PC-9 (cell line): Measurements from ENCODE around the gene ALG13.

Experiments
- EZH2 ChIP-seq: fragments of 200-600 bp; sonication (generic); IDR thresholded peaks from 2 replicates; pipeline ENCODE4 v1.8.0; 2017; ENCODE audit warnings: antibody characterized with exemption, low read depth
- TF ChIP-seq, protein P1 (sequence below): fragments of 200-600 bp; sonication (generic); conservative IDR thresholded peaks from 2 replicates; pipeline ENCODE4 v1.6.1; 2017; ENCODE audit warnings: mixed run types, antibody characterized with exemption, mild to moderate bottlenecking, moderate library complexity

DNA sequence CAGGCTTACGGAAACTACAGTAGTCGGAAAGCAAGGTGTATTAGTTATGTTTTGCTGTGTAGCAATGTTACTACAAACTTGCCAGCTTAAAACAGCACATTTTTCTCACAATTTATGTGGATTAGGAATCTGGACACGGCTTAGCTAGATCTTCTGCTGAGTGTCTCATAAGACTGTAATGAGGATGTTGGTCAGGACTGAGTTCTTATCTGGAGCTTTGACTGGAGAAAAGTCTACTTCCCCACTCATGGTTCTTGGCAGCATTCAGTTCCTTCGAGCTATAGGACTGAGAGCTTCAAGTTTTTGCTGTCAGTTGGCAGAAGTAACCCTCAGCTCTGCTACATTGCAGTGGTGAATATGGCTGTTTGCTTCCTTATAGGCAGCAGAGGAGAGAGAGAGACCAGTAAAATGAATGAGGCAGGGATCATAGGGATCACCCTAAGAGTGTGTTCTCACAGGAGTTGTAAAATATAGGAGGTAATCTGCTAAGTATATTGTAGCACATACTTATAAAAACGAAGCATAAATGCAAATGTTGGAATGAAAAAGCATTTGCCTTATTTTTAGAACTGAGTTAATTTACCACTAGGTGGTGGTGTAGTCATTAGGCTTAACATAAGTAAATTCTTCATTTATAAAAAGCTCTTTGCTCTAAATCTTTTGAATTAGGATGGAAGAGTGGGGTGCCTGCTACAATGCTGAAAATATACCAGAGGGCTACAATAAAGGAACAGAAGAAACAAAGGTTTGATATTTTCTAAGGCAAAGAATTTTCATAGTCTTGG lies 38.6 kb downstream of the ALG13 start:
- TF ChIP-seq, protein P1, sequence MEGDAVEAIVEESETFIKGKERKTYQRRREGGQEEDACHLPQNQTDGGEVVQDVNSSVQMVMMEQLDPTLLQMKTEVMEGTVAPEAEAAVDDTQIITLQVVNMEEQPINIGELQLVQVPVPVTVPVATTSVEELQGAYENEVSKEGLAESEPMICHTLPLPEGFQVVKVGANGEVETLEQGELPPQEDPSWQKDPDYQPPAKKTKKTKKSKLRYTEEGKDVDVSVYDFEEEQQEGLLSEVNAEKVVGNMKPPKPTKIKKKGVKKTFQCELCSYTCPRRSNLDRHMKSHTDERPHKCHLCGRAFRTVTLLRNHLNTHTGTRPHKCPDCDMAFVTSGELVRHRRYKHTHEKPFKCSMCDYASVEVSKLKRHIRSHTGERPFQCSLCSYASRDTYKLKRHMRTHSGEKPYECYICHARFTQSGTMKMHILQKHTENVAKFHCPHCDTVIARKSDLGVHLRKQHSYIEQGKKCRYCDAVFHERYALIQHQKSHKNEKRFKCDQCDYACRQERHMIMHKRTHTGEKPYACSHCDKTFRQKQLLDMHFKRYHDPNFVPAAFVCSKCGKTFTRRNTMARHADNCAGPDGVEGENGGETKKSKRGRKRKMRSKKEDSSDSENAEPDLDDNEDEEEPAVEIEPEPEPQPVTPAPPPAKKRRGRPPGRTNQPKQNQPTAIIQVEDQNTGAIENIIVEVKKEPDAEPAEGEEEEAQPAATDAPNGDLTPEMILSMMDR = peak; percentile 69
- no peak for TF ChIP-seq EZH2
